IPS-18c (cell line): Measurements from ENCODE around the gene PCDHGA2.
"Not testable (repeated sequence)": the region's sequence is repeated elsewhere in the genome, so short reads cannot be mapped to it uniquely, and the experiment has no call there.

ENCODE experiments used
- H3K4me3 ChIP-seq: 2 replicates; pipeline ENCODE4 v1.7.0; 2013; ENCODE audit warnings: low read depth, mild to moderate bottlenecking, low read length, moderate library complexity; ENCODE audit not compliant: insufficient read depth
- H3K9me3 ChIP-seq: one replicate; pipeline ENCODE4 v1.6.1; 2013; ENCODE audit warnings: mild to moderate bottlenecking, low read length, moderate library complexity; ENCODE audit not compliant: control insufficient read depth, insufficient read depth

The PCDHGA2 gene

DNA sequence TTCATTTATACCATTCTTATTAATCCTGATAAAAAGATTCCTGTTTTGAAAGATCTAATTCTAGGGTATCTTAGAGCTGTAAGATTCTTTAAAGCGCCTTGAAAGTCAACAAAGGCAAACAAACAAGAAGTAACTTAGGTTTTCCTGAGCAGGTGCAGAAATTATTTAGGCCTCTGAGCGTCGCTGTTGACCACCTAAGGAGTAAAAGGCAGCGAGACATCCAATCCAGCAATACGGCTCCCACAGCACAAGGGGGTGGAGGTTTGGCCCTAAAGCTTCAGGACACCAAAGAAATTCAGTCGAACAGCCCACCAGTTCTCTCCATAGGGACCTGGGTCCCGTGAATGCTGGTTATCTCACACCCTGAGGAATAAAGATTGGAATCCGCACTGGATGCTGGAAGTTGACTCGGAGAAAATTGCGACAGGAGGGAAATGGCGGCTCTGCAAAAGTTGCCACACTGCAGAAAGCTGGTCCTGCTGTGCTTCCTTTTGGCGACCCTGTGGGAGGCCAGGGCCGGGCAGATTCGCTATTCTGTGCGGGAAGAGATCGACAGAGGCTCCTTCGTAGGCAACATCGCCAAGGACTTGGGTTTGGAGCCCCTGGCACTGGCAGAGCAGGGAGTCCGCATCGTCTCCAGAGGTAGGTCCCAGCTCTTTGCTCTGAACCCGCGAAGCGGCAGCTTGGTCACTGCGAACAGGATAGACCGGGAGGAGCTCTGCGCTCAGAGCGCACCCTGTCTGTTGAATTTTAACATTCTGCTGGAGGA, at the start of gene PCDHGA2:
Gene PCDHGA2 (plus strand): TSS at position 223 of the 769 bp plus-strand sequence.
- Histone ChIP-seq H3K9me3 (peaks cover 2% of the 10 kb centered on the region), H3K4me3 (peak within 1 kb of the TSS; percentile 26; the same call in 1 of the 2 replicates)

GRCh38 chr5:141298376-141298775, 40.2 kb upstream of the PCDHGA2 start:
- Histone ChIP-seq H3K4me3 (no peak overlapping the region), H3K9me3 (peaks cover 11% of the 10 kb centered on the region)

GRCh38 chr5:141303756-141304155, 34.8 kb upstream of the PCDHGA2 start, which contains the start of gene SLC25A2:
Gene SLC25A2, minus strand, starts transcription at chr5:141304049. Its CDS starts 184 bp downstream, at chr5:141303865.
- Histone ChIP-seq H3K4me3 (no peak within 1 kb of the TSS), H3K9me3 (peaks cover 5% of the 10 kb centered on the region)

DNA sequence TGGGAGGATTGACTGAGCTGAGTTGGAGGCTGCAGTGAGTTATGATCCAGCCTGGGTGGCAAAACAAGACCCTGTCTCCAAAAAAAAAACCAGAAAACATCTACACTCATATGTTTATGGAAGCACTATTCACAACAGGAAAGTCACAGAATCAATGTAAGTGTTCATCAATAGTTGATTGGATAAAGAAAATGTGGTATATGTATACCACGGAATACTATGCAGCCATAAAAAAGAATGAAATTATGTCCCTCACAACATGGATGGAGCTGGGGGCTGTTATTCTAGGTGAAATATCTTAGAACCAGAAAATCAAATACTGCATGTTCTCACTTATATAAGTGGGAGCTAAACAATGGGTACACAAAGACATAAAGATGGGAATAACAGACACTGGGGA, 31.9 kb upstream of the PCDHGA2 start:
- Histone ChIP-seq H3K4me3 (no peak overlapping the region), H3K9me3 (peaks cover 7% of the 10 kb centered on the region)

- Histone ChIP-seq H3K4me3 (no peak overlapping the region), H3K9me3 (peaks cover 9% of the 10 kb centered on the region)
Measured at GRCh38 chr5:141313711-141314110, 24.8 kb upstream of the PCDHGA2 start.

- peaks cover 17% of the 10 kb centered on the region for H3K9me3 ChIP-seq
- not testable (repeated sequence) for H3K4me3 ChIP-seq
Measured at GRCh38 chr5:141316963-141317362, 21.6 kb upstream of the PCDHGA2 start.

GRCh38 chr5:141319202-141319601, 19.4 kb upstream of the PCDHGA2 start:
- H3K4me3 ChIP-seq: peak overlapping the region; percentile 86; the same call in 1 of the 2 replicates
- H3K9me3 ChIP-seq: peaks cover 17% of the 10 kb centered on the region

- peaks cover 19% of the 10 kb centered on the region for H3K9me3 ChIP-seq
- peak overlapping the region; percentile 86 for H3K4me3 ChIP-seq
Measured at GRCh38 chr5:141319699-141320098, 18.9 kb upstream of the PCDHGA2 start.

DNA sequence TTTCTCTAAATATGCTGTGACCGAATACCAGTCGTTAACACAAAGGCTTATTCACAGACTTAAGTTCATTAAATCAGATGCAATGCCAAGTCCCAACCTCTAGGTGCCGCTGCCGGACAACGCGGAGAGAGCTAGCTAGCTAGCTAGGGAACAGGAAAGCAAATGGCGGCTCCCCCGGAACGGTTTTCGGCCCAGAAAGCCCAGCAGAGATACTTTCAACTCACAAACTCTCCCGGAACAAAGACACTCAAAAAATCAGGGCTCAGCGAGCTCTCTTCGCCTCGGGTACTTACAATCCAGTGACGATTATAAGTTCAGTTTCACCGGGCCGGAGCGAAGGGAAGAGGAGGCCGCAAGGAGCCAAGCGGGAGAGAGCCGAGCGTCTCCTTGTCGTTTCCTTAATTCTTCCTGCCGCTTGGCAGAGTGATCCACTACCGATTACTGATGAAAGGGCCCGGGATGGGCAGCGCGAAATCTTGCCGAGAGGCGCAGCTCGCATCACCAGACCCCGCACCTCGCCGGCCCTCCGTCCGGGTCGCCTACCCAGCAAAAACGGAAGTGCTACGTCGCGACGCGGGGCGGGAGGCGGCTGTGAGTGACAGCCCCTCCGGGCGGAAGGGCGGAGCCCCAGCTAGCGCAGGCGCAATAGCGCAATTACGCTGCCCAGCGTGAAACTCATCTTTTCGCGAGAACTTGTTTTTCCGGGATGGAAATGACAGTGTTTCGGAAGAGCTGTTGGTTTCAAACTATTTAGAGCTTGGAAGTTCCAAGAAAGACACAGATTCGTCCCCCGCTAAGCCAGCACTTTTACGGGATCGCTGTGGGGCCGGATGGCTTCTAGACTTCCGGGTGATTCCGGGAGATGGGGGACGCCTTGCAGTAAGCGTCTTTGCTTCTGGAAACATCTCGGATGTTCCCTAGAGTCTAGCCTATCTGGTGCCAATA, 18.1 kb upstream of the PCDHGA2 start, which contains the start of gene TAF7:
Gene TAF7 (minus strand): TSS at position 560 of the 945 bp plus-strand sequence. CDS start 740 bp downstream, outside the sequence.
- Histone ChIP-seq H3K4me3 (peak within 1 kb of the TSS; percentile 86), H3K9me3 (peaks cover 19% of the 10 kb centered on the region)

DNA sequence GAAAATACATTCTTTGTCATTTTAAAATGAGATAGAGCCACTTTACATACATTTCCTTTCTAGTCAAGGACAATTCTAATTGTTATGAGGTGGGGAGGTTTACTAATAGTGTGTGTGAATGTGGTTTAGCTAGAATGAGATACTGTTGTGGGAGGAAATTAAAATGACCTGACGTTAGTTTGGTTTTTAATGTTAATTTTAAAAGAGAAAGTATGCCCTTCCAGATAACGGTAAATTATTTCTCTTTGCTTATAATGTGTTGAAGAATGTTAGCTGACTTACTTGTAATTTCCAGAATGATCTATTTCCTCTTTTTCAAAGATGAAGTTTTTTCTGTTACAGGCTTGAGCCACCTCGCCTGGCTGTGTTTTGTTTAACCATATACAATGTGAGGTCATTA, 16.3 kb upstream of the PCDHGA2 start:
- H3K4me3 ChIP-seq: no peak overlapping the region
- peaks cover 19% of the 10 kb centered on the region for H3K9me3 ChIP-seq

GRCh38 chr5:141326088-141326854, 12.3 kb upstream of the PCDHGA2 start:
- H3K9me3 ChIP-seq: peaks cover 3% of the 10 kb centered on the region
- peak overlapping the region; percentile 26; the same call in 1 of the 2 replicates for H3K4me3 ChIP-seq

GRCh38 chr5:141328231-141328630, 10.3 kb upstream of the PCDHGA2 start:
- Histone ChIP-seq H3K4me3 (no peak overlapping the region), H3K9me3 (peaks cover 6% of the 10 kb centered on the region)

- peaks cover 4% of the 10 kb centered on the region for H3K9me3 ChIP-seq
- no peak within 1 kb of the TSS for H3K4me3 ChIP-seq
Measured at GRCh38 chr5:141330299-141331080, 8.1 kb upstream of the PCDHGA2 start, which contains the start of gene PCDHGA1. Gene PCDHGA1, plus strand, starts transcription at chr5:141330514.

- not testable (repeated sequence) for H3K9me3 ChIP-seq, H3K4me3 ChIP-seq
Measured at GRCh38 chr5:141332571-141332970, 6.0 kb upstream of the PCDHGA2 start.

- H3K4me3 ChIP-seq: not testable (repeated sequence)
- peaks cover 12% of the 10 kb centered on the region for H3K9me3 ChIP-seq
Measured at GRCh38 chr5:141340781-141341354, 2.3 kb downstream of the PCDHGA2 start.

GRCh38 chr5:141342773-141343172, 4.2 kb downstream of the PCDHGA2 start:
- H3K9me3 ChIP-seq: peaks cover 14% of the 10 kb centered on the region

More at GRCh38 chr5:141342773-141343172, 4.2 kb downstream of the PCDHGA2 start:
- H3K4me3 ChIP-seq: no peak overlapping the region
